ENCODE results near the gene REG4. TPM values are rescaled to one million over a fixed set of nuclear protein-coding genes. Genes with fewer than 3 reads are reported as not detected.
"Not testable (repeated sequence)": the region's sequence is repeated elsewhere in the genome, so short reads cannot be mapped to it uniquely, and the experiment has no call there.

Gene REG4
- total RNA-seq, 1 donor from 2014 or later: 4.3 TPM

- Mint-ChIP-seq H3K9me3 (no peaks in the 10 kb centered on the region), H3K36me3 (no peaks in the 10 kb centered on the region), H3K27me3 (no peaks in the 10 kb centered on the region), H3K27ac (no peak overlapping the region), H3K4me1 (ENCODE audit: unreplicated experiment) (peaks cover 19% of the 10 kb centered on the region), H3K4me3 (no peak overlapping the region)
- no peak for TF ChIP-seq CTCF (conservative IDR thresholded peaks at IDR 0.05)
- no peak for DNase-seq (ENCODE audit: extremely low spot score, unreplicated experiment)
Observed at GRCh38 chr1:119794876-119795240, 16.4 kb downstream of the REG4 start.

- Mint-ChIP-seq H3K27ac (no peak overlapping the region), H3K4me1 (ENCODE audit: unreplicated experiment) (peaks cover 19% of the 10 kb centered on the region), H3K36me3 (no peaks in the 10 kb centered on the region), H3K27me3 (no peaks in the 10 kb centered on the region), H3K9me3 (no peaks in the 10 kb centered on the region), H3K4me3 (no peak overlapping the region)
- no peak for TF ChIP-seq CTCF (conservative IDR thresholded peaks at IDR 0.05)
- DNase-seq (ENCODE audit: extremely low spot score, unreplicated experiment): no peak
Observed at GRCh38 chr1:119794230-119794875, 16.9 kb downstream of the REG4 start.

- no peaks in the 10 kb centered on the region for H3K9me3 Mint-ChIP-seq
- no peak for TF ChIP-seq CTCF (conservative IDR thresholded peaks at IDR 0.05)
- H3K27ac Mint-ChIP-seq: peak overlapping the region; percentile 69
- no peaks in the 10 kb centered on the region for H3K36me3 Mint-ChIP-seq
- peaks cover 12% of the 10 kb centered on the region for H3K4me1 Mint-ChIP-seq (ENCODE audit: unreplicated experiment)
- DNase-seq (ENCODE audit: extremely low spot score, unreplicated experiment): no peak
- no peaks in the 10 kb centered on the region for H3K27me3 Mint-ChIP-seq
- no peak overlapping the region for H3K4me3 Mint-ChIP-seq
Observed at GRCh38 chr1:119791377-119791776, 19.9 kb downstream of the REG4 start.

- H3K4me1 Mint-ChIP-seq (ENCODE audit: unreplicated experiment): peaks cover 19% of the 10 kb centered on the region
- no peak for TF ChIP-seq CTCF (conservative IDR thresholded peaks at IDR 0.05)
- H3K36me3 Mint-ChIP-seq: no peaks in the 10 kb centered on the region
- DNase-seq (ENCODE audit: extremely low spot score, unreplicated experiment): no peak
- peak overlapping the region; percentile 38 for H3K4me3 Mint-ChIP-seq
- H3K9me3 Mint-ChIP-seq: no peaks in the 10 kb centered on the region
- no peaks in the 10 kb centered on the region for H3K27me3 Mint-ChIP-seq
- peak overlapping the region; percentile 69 for H3K27ac Mint-ChIP-seq
Observed at GRCh38 chr1:119790451-119791198, 20.6 kb downstream of the REG4 start.

GRCh38 chr1:119787776-119788175 lies 23.5 kb downstream of the REG4 start:
- Mint-ChIP-seq H3K27ac (peak overlapping the region; percentile 44), H3K9me3 (no peaks in the 10 kb centered on the region), H3K36me3 (no peaks in the 10 kb centered on the region), H3K27me3 (no peaks in the 10 kb centered on the region), H3K4me1 (ENCODE audit: unreplicated experiment) (peaks cover 35% of the 10 kb centered on the region), H3K4me3 (no peak overlapping the region)
- no peak for TF ChIP-seq CTCF (conservative IDR thresholded peaks at IDR 0.05)
- no peak for DNase-seq (ENCODE audit: extremely low spot score, unreplicated experiment)

GRCh38 chr1:119786473-119787050 lies 24.7 kb downstream of the REG4 start:
- H3K36me3 Mint-ChIP-seq; H3K9me3 Mint-ChIP-seq; H3K4me3 Mint-ChIP-seq; H3K27me3 Mint-ChIP-seq; DNase-seq (ENCODE audit: extremely low spot score, unreplicated experiment): not testable (repeated sequence)
- H3K27ac Mint-ChIP-seq: peak overlapping the region; percentile 77
- H3K4me1 Mint-ChIP-seq (ENCODE audit: unreplicated experiment): peaks cover 45% of the 10 kb centered on the region

GRCh38 chr1:119786046-119786445 lies 25.2 kb downstream of the REG4 start:
- H3K36me3 Mint-ChIP-seq; H3K9me3 Mint-ChIP-seq; H3K27me3 Mint-ChIP-seq; DNase-seq (ENCODE audit: extremely low spot score, unreplicated experiment); H3K4me3 Mint-ChIP-seq: not testable (repeated sequence)
- H3K4me1 Mint-ChIP-seq (ENCODE audit: unreplicated experiment): peaks cover 48% of the 10 kb centered on the region
- H3K27ac Mint-ChIP-seq: peak overlapping the region; percentile 77

All from type B pancreatic cell (in vitro differentiated cells).